GM12864 (cell line): ENCODE measurements around the gene ZNF853.

Experiments used
- DNase-seq: peaks from one replicate; pipeline ENCODE4 v3.0.0-alpha.2; 2011; ENCODE audit warnings: low read depth
- H3K4me3 ChIP-seq: 2 replicates; pipeline ENCODE4 v1.5.1; 2011; ENCODE audit warnings: mild to moderate bottlenecking, low read depth, low read length, control low read depth
- CTCF ChIP-seq: IDR thresholded peaks from 2 replicates; pipeline ENCODE4 v1.5.1; 2011; ENCODE audit warnings: low read depth, mild to moderate bottlenecking, moderate library complexity, low read length, control low read depth, inconsistent platforms; ENCODE audit errors: missing control alignments

The ZNF853 gene

GRCh38 chr7:6648815-6649104 is 33.4 kb downstream of the ZNF853 start:
- no peak for DNase-seq
- no peak overlapping the region for H3K4me3 ChIP-seq
- no peak for TF ChIP-seq CTCF

- TF ChIP-seq CTCF = no peak
- DNase-seq = no peak
- H3K4me3 ChIP-seq = no peak overlapping the region
These were observed 34.0 kb downstream of the ZNF853 start for GRCh38 chr7:6649241-6649961.

- no peak overlapping the region for H3K4me3 ChIP-seq
- no peak for TF ChIP-seq CTCF
- DNase-seq = no peak
These were observed 34.7 kb downstream of the ZNF853 start for GRCh38 chr7:6650086-6650485.

GRCh38 chr7:6650521-6651011 is 35.2 kb downstream of the ZNF853 start:
- H3K4me3 ChIP-seq = no peak overlapping the region
- TF ChIP-seq CTCF = no peak
- DNase-seq = no peak

GRCh38 chr7:6651851-6652445 is 36.5 kb downstream of the ZNF853 start:
- no peak for TF ChIP-seq CTCF
- H3K4me3 ChIP-seq = no peak overlapping the region
- no peak for DNase-seq

- H3K4me3 ChIP-seq = no peak overlapping the region
- DNase-seq = no peak
These were observed 37.1 kb downstream of the ZNF853 start for GRCh38 chr7:6652446-6653011.

More at GRCh38 chr7:6652446-6653011, 37.1 kb downstream of the ZNF853 start:
- TF ChIP-seq CTCF = no peak
